ENCODE data around the gene EMP2. TPM values are rescaled to one million over a fixed set of nuclear protein-coding genes. Genes with fewer than 3 reads are reported as not detected.

The EMP2 gene
- polyA plus RNA-seq, 1 experiment: 57.8 TPM

GRCh38 chr16:10543231-10543977, 37.0 kb downstream of the EMP2 start:
- Histone ChIP-seq H3K36me3 (ENCODE audit: control insufficient read depth, insufficient read depth, low read length) (peaks cover 14% of the 10 kb centered on the region), H3K4me3 (ENCODE audit: low read depth, low read length) (no peak overlapping the region), H3K27me3 (ENCODE audit: control insufficient read depth, insufficient read depth, low read length) (no peaks in the 10 kb centered on the region)
- DNase-seq (ENCODE audit: low read depth): no peak
- ChIA-PET POLR2A (interaction anchor here (0.6 kb wide), 1 partner anchor 201 kb away, joined by 3 read pairs; no protein-coding TSS in a partner anchor), CTCF (interaction anchor here (1.1 to 1.4 kb wide), 3 partner anchors 9 to 188 kb away, joined by 3 to 4 read pairs (median 3); no protein-coding TSS in a partner anchor)
- TF ChIP-seq, protein P1, sequence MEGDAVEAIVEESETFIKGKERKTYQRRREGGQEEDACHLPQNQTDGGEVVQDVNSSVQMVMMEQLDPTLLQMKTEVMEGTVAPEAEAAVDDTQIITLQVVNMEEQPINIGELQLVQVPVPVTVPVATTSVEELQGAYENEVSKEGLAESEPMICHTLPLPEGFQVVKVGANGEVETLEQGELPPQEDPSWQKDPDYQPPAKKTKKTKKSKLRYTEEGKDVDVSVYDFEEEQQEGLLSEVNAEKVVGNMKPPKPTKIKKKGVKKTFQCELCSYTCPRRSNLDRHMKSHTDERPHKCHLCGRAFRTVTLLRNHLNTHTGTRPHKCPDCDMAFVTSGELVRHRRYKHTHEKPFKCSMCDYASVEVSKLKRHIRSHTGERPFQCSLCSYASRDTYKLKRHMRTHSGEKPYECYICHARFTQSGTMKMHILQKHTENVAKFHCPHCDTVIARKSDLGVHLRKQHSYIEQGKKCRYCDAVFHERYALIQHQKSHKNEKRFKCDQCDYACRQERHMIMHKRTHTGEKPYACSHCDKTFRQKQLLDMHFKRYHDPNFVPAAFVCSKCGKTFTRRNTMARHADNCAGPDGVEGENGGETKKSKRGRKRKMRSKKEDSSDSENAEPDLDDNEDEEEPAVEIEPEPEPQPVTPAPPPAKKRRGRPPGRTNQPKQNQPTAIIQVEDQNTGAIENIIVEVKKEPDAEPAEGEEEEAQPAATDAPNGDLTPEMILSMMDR (IDR thresholded peaks at IDR 0.05; ENCODE audit: insufficient read depth, low read depth, low read length): no peak

DNA sequence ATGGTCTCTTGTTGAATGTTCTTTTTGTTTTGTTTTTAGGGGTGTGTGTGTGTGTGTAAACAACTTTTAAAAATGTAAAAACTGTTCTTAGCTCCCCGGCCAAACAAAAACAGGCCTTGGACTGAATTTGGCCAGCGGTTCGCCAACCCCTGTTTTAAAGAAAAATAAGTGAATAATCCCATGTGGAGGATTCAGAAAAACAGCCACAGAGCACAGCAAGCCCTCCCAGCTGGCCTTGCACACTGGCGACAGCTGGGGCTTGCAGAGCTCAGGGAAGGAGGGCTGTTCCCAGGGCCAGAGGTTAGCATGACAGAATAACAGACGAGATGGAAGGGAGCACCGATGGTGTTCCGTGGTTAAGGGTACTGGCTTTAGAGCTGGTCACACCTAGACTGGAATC, 39.0 kb downstream of the EMP2 start:
- no peak for DNase-seq (ENCODE audit: low read depth)
- Histone ChIP-seq H3K36me3 (ENCODE audit: control insufficient read depth, insufficient read depth, low read length) (peaks cover 13% of the 10 kb centered on the region), H3K27me3 (ENCODE audit: control insufficient read depth, insufficient read depth, low read length) (no peaks in the 10 kb centered on the region), H3K4me3 (ENCODE audit: low read depth, low read length) (no peak overlapping the region)
- CTCF ChIA-PET: interaction anchor here (0.6 to 1.7 kb wide), 2 partner anchors 19 to 67 kb away, joined by 3 to 6 read pairs; no protein-coding TSS in a partner anchor
- TF ChIP-seq, protein P1 (IDR thresholded peaks at IDR 0.05; ENCODE audit: insufficient read depth, low read depth, low read length): no peak
- POLR2A ChIA-PET: no interaction called here

GRCh38 chr16:10539793-10540192, 40.6 kb downstream of the EMP2 start:
- TF ChIP-seq, protein P1 (IDR thresholded peaks at IDR 0.05; ENCODE audit: insufficient read depth, low read depth, low read length): no peak
- DNase-seq (ENCODE audit: low read depth): no peak
- POLR2A ChIA-PET: no interaction called here
- H3K4me3 ChIP-seq (ENCODE audit: low read depth, low read length): no peak overlapping the region
- no peaks in the 10 kb centered on the region for H3K27me3 ChIP-seq (ENCODE audit: control insufficient read depth, insufficient read depth, low read length)
- peaks cover 15% of the 10 kb centered on the region for H3K36me3 ChIP-seq (ENCODE audit: control insufficient read depth, insufficient read depth, low read length)
- CTCF ChIA-PET: interaction anchor here (0.6 to 0.9 kb wide), 2 partner anchors 13 to 16 kb away, joined by 3 read pairs; no protein-coding TSS in a partner anchor

DNA sequence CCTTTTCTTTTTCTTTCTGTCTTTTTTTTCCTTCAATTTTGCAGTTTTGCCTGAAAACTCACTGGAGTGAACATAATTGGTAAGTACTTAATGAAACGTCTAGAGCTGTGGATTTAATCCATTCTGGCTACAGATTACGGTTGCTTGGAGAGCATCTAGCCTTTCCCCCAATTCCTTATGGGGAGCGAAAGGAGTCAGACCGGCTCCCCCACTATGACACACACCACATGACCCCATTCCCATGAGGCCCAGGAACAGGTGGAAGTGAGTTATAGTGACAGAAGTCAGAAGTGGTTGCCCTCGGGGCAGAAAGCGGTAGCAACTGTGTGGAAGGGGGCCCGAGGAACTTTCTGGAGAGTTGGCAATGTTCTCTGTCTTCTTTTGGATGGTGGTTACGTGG, 41.2 kb downstream of the EMP2 start:
- ChIA-PET POLR2A (no interaction called here), CTCF (no interaction called here)
- peaks cover 13% of the 10 kb centered on the region for H3K36me3 ChIP-seq (ENCODE audit: control insufficient read depth, insufficient read depth, low read length)
- TF ChIP-seq, protein P1 (IDR thresholded peaks at IDR 0.05; ENCODE audit: insufficient read depth, low read depth, low read length): no peak
- DNase-seq (ENCODE audit: low read depth): no peak
- H3K4me3 ChIP-seq (ENCODE audit: low read depth, low read length): no peak overlapping the region
- H3K27me3 ChIP-seq (ENCODE audit: control insufficient read depth, insufficient read depth, low read length): no peaks in the 10 kb centered on the region

GRCh38 chr16:10538583-10538982, 41.8 kb downstream of the EMP2 start:
- H3K36me3 ChIP-seq (ENCODE audit: control insufficient read depth, insufficient read depth, low read length): peaks cover 13% of the 10 kb centered on the region
- ChIA-PET CTCF (interaction anchor here (0.6 to 0.8 kb wide), 2 partner anchors 17 to 130 kb away, joined by 3 read pairs; no protein-coding TSS in a partner anchor), POLR2A (no interaction called here)
- DNase-seq (ENCODE audit: low read depth): no peak
- no peaks in the 10 kb centered on the region for H3K27me3 ChIP-seq (ENCODE audit: control insufficient read depth, insufficient read depth, low read length)
- TF ChIP-seq, protein P1 (IDR thresholded peaks at IDR 0.05; ENCODE audit: insufficient read depth, low read depth, low read length): no peak
- H3K4me3 ChIP-seq (ENCODE audit: low read depth, low read length): no peak overlapping the region

All from BJ (cell line).